ENCODE data around the gene STMN1.
A peak's percentile ranks its signal among the peaks of the same experiment; 100 is the strongest.

The STMN1 gene

GRCh38 chr1:25890239-25891034 is 15.8 kb downstream of the STMN1 start:
- peak; percentile 61 for DNase-seq

GRCh38 chr1:25889470-25889869 is 16.7 kb downstream of the STMN1 start:
- no peak for DNase-seq

GRCh38 chr1:25888426-25888987 is 17.7 kb downstream of the STMN1 start:
- DNase-seq: no peak

- no peak for DNase-seq
Observed at GRCh38 chr1:25885602-25886001, 20.6 kb downstream of the STMN1 start.

GRCh38 chr1:25881266-25881665 is 25.0 kb downstream of the STMN1 start:
- no peak for DNase-seq

- DNase-seq: no peak
Observed at GRCh38 chr1:25880518-25880917, 25.7 kb downstream of the STMN1 start.

- DNase-seq: no peak
Observed at GRCh38 chr1:25879675-25880074, 26.5 kb downstream of the STMN1 start.

- no peak for DNase-seq
Observed at GRCh38 chr1:25878690-25879089, 27.5 kb downstream of the STMN1 start.

GRCh38 chr1:25877155-25877554 is 29.1 kb downstream of the STMN1 start:
- no peak for DNase-seq

GRCh38 chr1:25876693-25877077 is 29.5 kb downstream of the STMN1 start:
- no peak for DNase-seq

GRCh38 chr1:25875856-25876692 is 30.1 kb downstream of the STMN1 start:
- DNase-seq: no peak

- DNase-seq: peak; percentile 85
Observed at GRCh38 chr1:25875154-25875855, 30.9 kb downstream of the STMN1 start, which contains the start of gene PAQR7. PAQR7 (minus strand) TSS chr1:25875708; CDS start chr1:25863839, 11,869 bp downstream.

- DNase-seq: no peak
Observed at GRCh38 chr1:25874635-25875153, 31.5 kb downstream of the STMN1 start.

GRCh38 chr1:25874209-25874608 is 32.0 kb downstream of the STMN1 start:
- no peak for DNase-seq

GRCh38 chr1:25873120-25873519 is 33.1 kb downstream of the STMN1 start:
- no peak for DNase-seq

GRCh38 chr1:25872713-25873112 is 33.5 kb downstream of the STMN1 start:
- DNase-seq: no peak

- DNase-seq: no peak
Observed at GRCh38 chr1:25871704-25872494, 34.3 kb downstream of the STMN1 start.

GRCh38 chr1:25871086-25871703 is 35.0 kb downstream of the STMN1 start:
- DNase-seq: no peak

GRCh38 chr1:25870614-25871013 is 35.6 kb downstream of the STMN1 start:
- DNase-seq: no peak

- no peak for DNase-seq
Observed at GRCh38 chr1:25869909-25870606, 36.2 kb downstream of the STMN1 start.

Measured in EL (cell line).